ENCODE measurements around the gene MPP7. TPM values are rescaled to one million over a fixed set of nuclear protein-coding genes. Genes with fewer than 3 reads are reported as not detected.

Gene MPP7
- total and polyA plus RNA-seq, 12 donors = 1.7 to 12.0 (median 5.9) TPM

- intact Hi-C loops (cut with DNase I) = no loop called here
- no peak for DNase-seq
- H3K4me3 ChIP-seq = no peak overlapping the region
- no peaks in the 10 kb centered on the region for H3K36me3 ChIP-seq (replicated peaks in 1 of 2)
- TF ChIP-seq, protein P1, sequence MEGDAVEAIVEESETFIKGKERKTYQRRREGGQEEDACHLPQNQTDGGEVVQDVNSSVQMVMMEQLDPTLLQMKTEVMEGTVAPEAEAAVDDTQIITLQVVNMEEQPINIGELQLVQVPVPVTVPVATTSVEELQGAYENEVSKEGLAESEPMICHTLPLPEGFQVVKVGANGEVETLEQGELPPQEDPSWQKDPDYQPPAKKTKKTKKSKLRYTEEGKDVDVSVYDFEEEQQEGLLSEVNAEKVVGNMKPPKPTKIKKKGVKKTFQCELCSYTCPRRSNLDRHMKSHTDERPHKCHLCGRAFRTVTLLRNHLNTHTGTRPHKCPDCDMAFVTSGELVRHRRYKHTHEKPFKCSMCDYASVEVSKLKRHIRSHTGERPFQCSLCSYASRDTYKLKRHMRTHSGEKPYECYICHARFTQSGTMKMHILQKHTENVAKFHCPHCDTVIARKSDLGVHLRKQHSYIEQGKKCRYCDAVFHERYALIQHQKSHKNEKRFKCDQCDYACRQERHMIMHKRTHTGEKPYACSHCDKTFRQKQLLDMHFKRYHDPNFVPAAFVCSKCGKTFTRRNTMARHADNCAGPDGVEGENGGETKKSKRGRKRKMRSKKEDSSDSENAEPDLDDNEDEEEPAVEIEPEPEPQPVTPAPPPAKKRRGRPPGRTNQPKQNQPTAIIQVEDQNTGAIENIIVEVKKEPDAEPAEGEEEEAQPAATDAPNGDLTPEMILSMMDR (IDR thresholded peaks at IDR 0.05) = no peak
- no peak for TF ChIP-seq POLR2A (IDR thresholded peaks at IDR 0.05)
- no peaks in the 10 kb centered on the region for H3K9me3 ChIP-seq (replicated peaks in 1 of 3)
- peaks cover 7 to 14% of the 10 kb centered on the region in 2 donors for H3K4me1 ChIP-seq (replicated peaks in 1 of 2)
- H3K27ac ChIP-seq = no peak overlapping the region
- H3K27me3 ChIP-seq = no peaks in the 10 kb centered on the region
- 78 to 93% (median 83%) methylated on average over 2 of the region's 2 CpGs for WGBS, 4 donors
Measured at GRCh38 chr10:28300027-28300426, 2.8 kb downstream of the MPP7 start.

DNA sequence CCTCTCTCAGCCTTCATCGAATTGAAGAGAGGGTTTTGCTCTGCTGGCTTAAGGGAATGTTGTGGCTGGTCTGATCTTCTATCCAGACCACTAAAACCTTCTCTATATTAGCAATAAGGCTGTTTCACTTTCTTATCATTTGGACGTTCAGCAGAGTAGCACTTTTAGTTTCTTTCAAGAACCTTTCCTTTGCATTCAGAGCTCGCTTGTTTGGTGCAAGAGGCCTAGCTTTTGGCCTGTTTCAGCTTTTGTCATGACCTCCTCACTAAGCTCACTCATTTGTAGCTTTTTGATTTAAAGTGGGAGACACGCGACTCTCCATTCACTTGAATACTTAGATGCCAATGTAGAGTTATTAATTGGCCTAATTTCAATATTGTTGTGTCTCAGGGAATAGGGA lies 3.9 kb downstream of the MPP7 start:
- Histone ChIP-seq H3K36me3 (replicated peaks in 1 of 2) (no peaks in the 10 kb centered on the region), H3K4me3 (no peak overlapping the region), H3K27ac (no peak overlapping the region), H3K9me3 (replicated peaks in 1 of 3) (no peaks in the 10 kb centered on the region), H3K4me1 (replicated peaks in 1 of 2) (peaks cover 7 to 22% of the 10 kb centered on the region in 2 donors), H3K27me3 (no peaks in the 10 kb centered on the region)
- TF ChIP-seq, protein P1 (IDR thresholded peaks at IDR 0.05) = no peak
- TF ChIP-seq POLR2A (IDR thresholded peaks at IDR 0.05) = no peak
- DNase-seq = no peak
- WGBS, 4 donors = 76 to 85% (median 82%) methylated on average over 5 of the region's 5 CpGs
- intact Hi-C loops (cut with DNase I) = no loop called here

GRCh38 chr10:28296023-28296422 lies 6.8 kb downstream of the MPP7 start:
- H3K4me1 ChIP-seq (replicated peaks in 1 of 2) = peaks cover 0 to 15% of the 10 kb centered on the region in 2 donors
- intact Hi-C loops (cut with DNase I) = no loop called here
- H3K4me3 ChIP-seq = no peak overlapping the region
- H3K36me3 ChIP-seq (replicated peaks in 1 of 2) = no peaks in the 10 kb centered on the region
- no peaks in the 10 kb centered on the region for H3K27me3 ChIP-seq
- TF ChIP-seq, protein P1 (IDR thresholded peaks at IDR 0.05) = no peak
- TF ChIP-seq POLR2A (IDR thresholded peaks at IDR 0.05) = no peak
- H3K9me3 ChIP-seq (replicated peaks in 1 of 3) = no peaks in the 10 kb centered on the region
- no peak for DNase-seq
- WGBS, 4 donors = 45 to 60% (median 55%) methylated on average over 1 of the region's 1 CpG
- no peak overlapping the region for H3K27ac ChIP-seq

GRCh38 chr10:28295336-28295735 lies 7.5 kb downstream of the MPP7 start:
- Histone ChIP-seq H3K27ac (no peak overlapping the region), H3K36me3 (replicated peaks in 1 of 2) (no peaks in the 10 kb centered on the region), H3K4me1 (replicated peaks in 1 of 2) (peaks cover 0 to 15% of the 10 kb centered on the region in 2 donors), H3K27me3 (no peaks in the 10 kb centered on the region), H3K9me3 (replicated peaks in 1 of 3) (no peaks in the 10 kb centered on the region), H3K4me3 (no peak overlapping the region)
- intact Hi-C loops (cut with DNase I) = no loop called here
- 52 to 57% (median 54%) methylated on average over 3 of the region's 3 CpGs for WGBS, 4 donors
- TF ChIP-seq, protein P1 (IDR thresholded peaks at IDR 0.05) = no peak
- no peak for TF ChIP-seq POLR2A (IDR thresholded peaks at IDR 0.05)
- DNase-seq = no peak
